Neural progenitor cell (in vitro differentiated cells): ENCODE measurements around the gene NDUFB5. TPM values are rescaled to one million over a fixed set of nuclear protein-coding genes. Genes with fewer than 3 reads are reported as not detected.

Source experiments
- DNase-seq: peaks from one replicate; pipeline ENCODE4 v3.0.0-alpha.2; 2016; ENCODE audit warnings: low spot score
- H2AFZ ChIP-seq: fragments of 200-600 bp; sonication (generic); replicated peaks from 2 replicates; pipeline ENCODE4 v1.6.1; 2016; ENCODE audit warnings: antibody characterized with exemption
- H3F3A ChIP-seq: fragments of 200-600 bp; sonication (generic); 2 replicates; pipeline ENCODE4 v1.6.1; 2016; ENCODE audit warnings: antibody characterized with exemption, low read depth
- H3K27ac ChIP-seq: fragments of 200-600 bp; sonication (generic); 2 replicates; pipeline ENCODE4 v1.5.1; 2016; ENCODE audit warnings: mild to moderate bottlenecking
- H3K27me3 ChIP-seq: fragments of 200-600 bp; sonication (generic); 2 replicates; pipeline ENCODE4 v1.6.1; 2016; ENCODE audit warnings: mild to moderate bottlenecking, moderate library complexity
- H3K36me3 ChIP-seq: fragments of 200-600 bp; sonication (generic); 2 replicates; pipeline ENCODE4 v1.5.1; 2016
- H3K4me1 ChIP-seq: fragments of 200-600 bp; sonication (generic); 2 replicates; pipeline ENCODE4 v1.6.1; 2016; ENCODE audit warnings: mixed run types
- H3K4me2 ChIP-seq: fragments of 200-600 bp; sonication (generic); 2 replicates; pipeline ENCODE4 v1.6.1; 2016
- H3K4me3 ChIP-seq: fragments of 200-600 bp; sonication (generic); 2 replicates; pipeline ENCODE4 v1.5.1; 2016
- H3K79me2 ChIP-seq: fragments of 200-600 bp; sonication (generic); 2 replicates; pipeline ENCODE4 v1.6.1; 2016; ENCODE audit warnings: low read depth
- H3K9ac ChIP-seq: fragments of 200-600 bp; sonication (generic); 2 replicates; pipeline ENCODE4 v1.6.1; 2016
- H3K9me3 ChIP-seq: fragments of 200-600 bp; sonication (generic); 2 replicates; pipeline ENCODE4 v1.5.1; 2016; ENCODE audit warnings: low read depth
- H4K20me1 ChIP-seq: fragments of 200-600 bp; sonication (generic); 2 replicates; pipeline ENCODE4 v1.6.1; 2016; ENCODE audit warnings: low read depth
- H3K27ac Mint-ChIP-seq: 3 replicates; pipeline ENCODE4 v1.8.0; 2021; ENCODE audit warnings: mixed read lengths
- H3K27me3 Mint-ChIP-seq: 2 replicates; pipeline ENCODE4 v1.8.0; 2022; ENCODE audit warnings: low read depth, mild to moderate bottlenecking, inconsistent platforms, moderate library complexity, mixed read lengths; ENCODE audit not compliant: insufficient read depth
- H3K36me3 Mint-ChIP-seq: 3 replicates; pipeline ENCODE4 v1.8.0; 2021; ENCODE audit warnings: mixed read lengths
- H3K4me1 Mint-ChIP-seq: 3 replicates; pipeline ENCODE4 v1.8.0; 2021; ENCODE audit warnings: mixed read lengths
- H3K4me3 Mint-ChIP-seq: 3 replicates; pipeline ENCODE4 v1.8.0; 2021; ENCODE audit warnings: mild to moderate bottlenecking, moderate library complexity, mixed read lengths
- H3K9me3 Mint-ChIP-seq: 3 replicates; pipeline ENCODE4 v1.8.0; 2020; ENCODE audit warnings: mixed read lengths
- CTCF ChIP-seq: fragments of 200-600 bp; sonication (generic); IDR thresholded peaks from 2 replicates; pipeline ENCODE4 v1.5.1; 2017; ENCODE audit warnings: antibody characterized with exemption, mild to moderate bottlenecking
- EZH2 ChIP-seq: fragments of 200-600 bp; sonication (generic); IDR thresholded peaks from 2 replicates; pipeline ENCODE4 v1.6.1; 2017; ENCODE audit warnings: antibody characterized with exemption, mild to moderate bottlenecking, moderate library complexity
- EZH2phosphoT487 ChIP-seq: fragments of 200-600 bp; sonication (generic); IDR thresholded peaks from 2 replicates; pipeline ENCODE4 v1.6.1; 2017; ENCODE audit warnings: antibody characterized with exemption
- total RNA-seq: library from RNA; depleted of rRNA; stranded (reverse); fragments of >200 nt; gene quantifications from 2 replicates; pipeline ENCODE4 v1.2.3, GENCODE V29; 2015; ENCODE audit warnings: low replicate concordance

The NDUFB5 gene
- total RNA-seq, 1 donor from 2014 or later = 193 TPM

- no peaks in the 10 kb centered on the region for H3K9me3 ChIP-seq
- H3K36me3 Mint-ChIP-seq = peaks cover 8% of the 10 kb centered on the region
Measured at GRCh38 chr3:179591313-179591712, 13.3 kb upstream of the NDUFB5 start.

GRCh38 chr3:179599531-179599930 is 5.1 kb upstream of the NDUFB5 start:
- Histone ChIP-seq H4K20me1 (peaks cover 9% of the 10 kb centered on the region), H3K4me2 (no peak overlapping the region), H3K4me1 (peaks cover 8% of the 10 kb centered on the region), H3K9ac (no peak overlapping the region), H3F3A (no peaks in the 10 kb centered on the region), H3K9me3 (no peaks in the 10 kb centered on the region), H3K79me2 (peaks cover 35% of the 10 kb centered on the region), H2AFZ (no peak overlapping the region), H3K27ac (no peak overlapping the region), H3K36me3 (peaks cover 45% of the 10 kb centered on the region), H3K27me3 (no peaks in the 10 kb centered on the region), H3K4me3 (no peak overlapping the region)
- Mint-ChIP-seq H3K4me3 (no peak overlapping the region), H3K9me3 (no peaks in the 10 kb centered on the region), H3K27me3 (no peaks in the 10 kb centered on the region), H3K27ac (no peak overlapping the region), H3K36me3 (peaks cover 11% of the 10 kb centered on the region), H3K4me1 (peaks cover 4% of the 10 kb centered on the region)
- TF ChIP-seq EZH2 = no peak
- TF ChIP-seq EZH2phosphoT487 = no peak
- no peak for TF ChIP-seq CTCF
- DNase-seq = no peak

More at GRCh38 chr3:179591313-179591712, 13.3 kb upstream of the NDUFB5 start:
- H3K27ac ChIP-seq = no peak overlapping the region
- H3K9ac ChIP-seq = no peak overlapping the region
- no peak for DNase-seq
- H3K4me3 ChIP-seq = no peak overlapping the region
- peaks cover 41% of the 10 kb centered on the region for H3K36me3 ChIP-seq
- H3F3A ChIP-seq = peaks cover 45% of the 10 kb centered on the region
- no peak overlapping the region for H2AFZ ChIP-seq
- TF ChIP-seq EZH2phosphoT487 = no peak
- no peak for TF ChIP-seq CTCF
- TF ChIP-seq EZH2 = no peak
- H3K27me3 ChIP-seq = no peaks in the 10 kb centered on the region
- H3K79me2 ChIP-seq = no peaks in the 10 kb centered on the region
- Mint-ChIP-seq H3K4me3 (no peak overlapping the region), H3K4me1 (no peaks in the 10 kb centered on the region), H3K9me3 (no peaks in the 10 kb centered on the region), H3K27ac (no peak overlapping the region), H3K27me3 (no peaks in the 10 kb centered on the region)
- no peak overlapping the region for H3K4me2 ChIP-seq
- no peaks in the 10 kb centered on the region for H3K4me1 ChIP-seq
- no peaks in the 10 kb centered on the region for H4K20me1 ChIP-seq

GRCh38 chr3:179603321-179603720 is 1.3 kb upstream of the NDUFB5 start:
- H2AFZ ChIP-seq = no peak overlapping the region
- H3K36me3 ChIP-seq = peaks cover 23% of the 10 kb centered on the region
- Mint-ChIP-seq H3K27ac (no peak overlapping the region), H3K9me3 (no peaks in the 10 kb centered on the region), H3K36me3 (peaks cover 11% of the 10 kb centered on the region), H3K4me3 (peak overlapping the region; percentile 100), H3K4me1 (peaks cover 11% of the 10 kb centered on the region), H3K27me3 (no peaks in the 10 kb centered on the region)
- peaks cover 9% of the 10 kb centered on the region for H4K20me1 ChIP-seq
- H3K27me3 ChIP-seq = no peaks in the 10 kb centered on the region
- peak overlapping the region; percentile 91 for H3K4me2 ChIP-seq
- peaks cover 8% of the 10 kb centered on the region for H3K4me1 ChIP-seq
- no peak for DNase-seq
- peak overlapping the region; percentile 72 for H3K4me3 ChIP-seq
- no peak overlapping the region for H3K27ac ChIP-seq
- H3K79me2 ChIP-seq = peaks cover 55% of the 10 kb centered on the region
- TF ChIP-seq EZH2 (no peak), CTCF (no peak), EZH2phosphoT487 (no peak)
- H3K9ac ChIP-seq = peak overlapping the region; percentile 98
- H3F3A ChIP-seq = no peaks in the 10 kb centered on the region
- H3K9me3 ChIP-seq = no peaks in the 10 kb centered on the region
